LNCaP clone FGC (cell line): ENCODE measurements around the gene TRNAU1AP.
A peak's percentile ranks its signal among the peaks of the same experiment; 100 is the strongest.
"Not testable (repeated sequence)": the region's sequence is repeated elsewhere in the genome, so short reads cannot be mapped to it uniquely, and the experiment has no call there.

Experiments
- DNase-seq: peaks from one replicate; pipeline ENCODE4 v3.0.0-alpha.2; 2011; ENCODE audit warnings: low read depth
- H3K4me3 ChIP-seq: 2 replicates; pipeline ENCODE4 v1.5.1; 2011; ENCODE audit warnings: mild to moderate bottlenecking, low read depth, low read length, control low read depth
- CTCF ChIP-seq: IDR thresholded peaks from 2 replicates; pipeline ENCODE4 v1.5.1; 2012; ENCODE audit warnings: mild to moderate bottlenecking; ENCODE audit not compliant: control insufficient read depth, insufficient read depth; ENCODE audit errors: extremely low read depth

Gene TRNAU1AP

GRCh38 chr1:28508435-28508754 is 44.5 kb upstream of the TRNAU1AP start:
- H3K4me3 ChIP-seq = peak overlapping the region; percentile 94
- no peak for DNase-seq
- TF ChIP-seq CTCF = no peak

- H3K4me3 ChIP-seq = no peak overlapping the region
- TF ChIP-seq CTCF = no peak
- no peak for DNase-seq
These were observed 43.1 kb upstream of the TRNAU1AP start for GRCh38 chr1:28509705-28510272.

- no peak for TF ChIP-seq CTCF
- H3K4me3 ChIP-seq = no peak overlapping the region
- DNase-seq = no peak
These were observed 42.5 kb upstream of the TRNAU1AP start for GRCh38 chr1:28510273-28510969.

- TF ChIP-seq CTCF = no peak
- DNase-seq = no peak
- H3K4me3 ChIP-seq = no peak overlapping the region
These were observed 41.9 kb upstream of the TRNAU1AP start for GRCh38 chr1:28510970-28511440.

GRCh38 chr1:28512058-28512611 is 40.8 kb upstream of the TRNAU1AP start:
- no peak for TF ChIP-seq CTCF
- no peak overlapping the region for H3K4me3 ChIP-seq
- DNase-seq = no peak

- DNase-seq = not testable (repeated sequence)
These were observed 38.4 kb upstream of the TRNAU1AP start for GRCh38 chr1:28514445-28514933.

GRCh38 chr1:28516518-28516956 is 36.3 kb upstream of the TRNAU1AP start:
- DNase-seq = no peak
- H3K4me3 ChIP-seq = no peak overlapping the region
- TF ChIP-seq CTCF = no peak

More at GRCh38 chr1:28514445-28514933, 38.4 kb upstream of the TRNAU1AP start:
- H3K4me3 ChIP-seq = not testable (repeated sequence)
